ENCODE data around the gene TMEM39B.
A peak's percentile ranks its signal among the peaks of the same experiment; 100 is the strongest.
"Not testable (repeated sequence)": the region's sequence is repeated elsewhere in the genome, so short reads cannot be mapped to it uniquely, and the experiment has no call there.

The TMEM39B gene

GRCh38 chr1:32142446-32143301 lies 69.9 kb downstream of the TMEM39B start:
- peak; percentile 43 for DNase-seq (ENCODE audit: low read depth)
- no peak overlapping the region for H3K4me3 ChIP-seq (ENCODE audit: low read depth, low read length)

DNA sequence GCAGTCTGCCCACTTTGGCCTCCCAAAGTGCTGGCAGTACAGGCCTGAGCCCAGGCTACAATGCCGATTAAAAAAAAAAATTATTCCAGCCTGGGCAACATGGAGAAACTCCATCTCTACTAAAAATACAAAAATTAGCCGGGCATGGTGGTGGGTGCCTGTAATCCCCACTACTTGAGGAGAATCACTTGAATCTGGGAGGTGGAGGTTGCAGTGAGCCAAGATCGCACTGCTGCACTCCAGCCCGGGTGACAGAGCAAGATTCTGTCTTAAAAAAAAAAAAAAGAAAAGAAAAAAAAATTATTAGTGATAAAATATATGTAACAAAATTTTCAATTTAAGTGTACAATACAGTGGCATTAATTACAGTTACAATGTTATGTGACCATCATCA lies 70.6 kb downstream of the TMEM39B start:
- DNase-seq (ENCODE audit: low read depth), result not testable (repeated sequence)

DNA sequence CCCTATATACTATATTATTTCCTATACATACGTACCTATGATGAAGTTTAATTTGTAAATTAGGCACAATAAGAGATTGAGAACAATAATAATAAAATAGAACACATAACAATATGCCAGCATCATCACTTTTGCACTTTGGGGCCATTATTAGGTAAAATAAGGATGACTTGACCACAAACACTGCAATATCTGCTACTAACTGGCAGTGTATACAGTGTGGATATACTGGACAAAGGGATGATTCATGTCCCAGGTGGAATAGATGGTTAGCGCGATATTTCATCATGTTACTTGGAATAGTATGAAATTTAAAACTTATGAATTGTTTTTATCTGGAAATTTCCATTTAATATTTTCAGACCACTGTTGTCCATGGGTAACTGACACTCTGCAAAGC lies 71.3 kb downstream of the TMEM39B start:
- DNase-seq (ENCODE audit: low read depth), result no peak
- no peak overlapping the region for H3K4me3 ChIP-seq (ENCODE audit: low read depth, low read length)

More for the DNA sequence above, 70.6 kb downstream of the TMEM39B start:
- not testable (repeated sequence) for H3K4me3 ChIP-seq (ENCODE audit: low read depth, low read length)

GRCh38 chr1:32147799-32148198 lies 75.1 kb downstream of the TMEM39B start:
- H3K4me3 ChIP-seq (ENCODE audit: low read depth, low read length); DNase-seq (ENCODE audit: low read depth): not testable (repeated sequence)

DNA sequence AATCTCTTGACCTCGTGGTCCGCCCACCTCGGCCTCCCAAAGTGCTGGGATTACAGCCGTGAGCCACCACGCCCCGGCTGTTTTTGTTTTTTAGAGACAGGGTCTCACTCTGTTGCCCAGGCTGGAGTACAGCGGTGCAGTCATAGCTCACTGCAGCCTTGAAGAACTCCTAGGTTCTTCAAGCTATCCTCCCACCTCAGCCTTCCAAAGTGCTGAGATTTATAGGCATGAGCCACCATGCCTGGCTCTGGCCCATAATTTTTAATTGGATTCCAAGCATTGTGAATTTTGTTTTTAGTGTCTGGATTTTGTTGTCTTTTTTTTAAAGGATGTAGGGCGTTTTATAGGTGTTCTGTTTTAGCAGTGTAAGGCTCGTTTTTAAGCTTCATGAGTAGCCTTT lies 78.1 kb downstream of the TMEM39B start:
- no peak overlapping the region for H3K4me3 ChIP-seq (ENCODE audit: low read depth, low read length)
- no peak for DNase-seq (ENCODE audit: low read depth)

- DNase-seq (ENCODE audit: low read depth), result peak; percentile 64
Measured at GRCh38 chr1:32151319-32151787, 78.6 kb downstream of the TMEM39B start.

More at GRCh38 chr1:32151319-32151787, 78.6 kb downstream of the TMEM39B start:
- H3K4me3 ChIP-seq (ENCODE audit: low read depth, low read length), result no peak overlapping the region
